Transverse colon (tissue), 4 donors: ENCODE results near the gene ANKRD33B. TPM values are rescaled to one million over a fixed set of nuclear protein-coding genes. Genes with fewer than 3 reads are reported as not detected.

Source experiments
- DNase-seq: peaks from one replicate; pipeline ENCODE4 v3.0.0-alpha.2; 2019
- H3K27ac ChIP-seq, 4 donors: fragments of 200-600 bp; sonication (generic); 2 replicates each; pipeline ENCODE4 v1.5.1; 2016 to 2018; ENCODE audit warnings: inconsistent platforms in 4 of 4
- H3K27me3 ChIP-seq: fragments of 200-600 bp; sonication (generic); 2 replicates; pipeline ENCODE4 v1.5.1; 2017; ENCODE audit warnings: inconsistent platforms
- H3K36me3 ChIP-seq, 4 donors: fragments of 200-600 bp; sonication (generic); 2 replicates each; pipeline ENCODE4 v1.5.1; 2017 to 2019; ENCODE audit warnings: inconsistent platforms in 4 of 4
- H3K4me1 ChIP-seq, 4 donors: fragments of 200-600 bp; sonication (generic); 2 replicates each; pipeline ENCODE4 v1.5.1; 2017 to 2020; ENCODE audit warnings: inconsistent platforms in 4 of 4
- H3K4me3 ChIP-seq, 4 donors: fragments of 200-600 bp; sonication (generic); 1 replicate in 1 of 4; 2 replicates in 3 of 4; pipeline versions ENCODE4 v1.5.1 to v1.6.1; 2017 to 2019; ENCODE audit warnings: inconsistent platforms in 4 of 4
- H3K9me3 ChIP-seq, 2 donors: fragments of 200-600 bp; sonication (generic); 2 replicates each; pipeline ENCODE4 v1.5.1; 2017 to 2019; ENCODE audit warnings: inconsistent platforms in 2 of 2
- CTCF ChIP-seq, 5 experiments: fragments of 200-600 bp in 3 of 5; fragments of 450-650 bp in 2 of 5; sonication (generic) in 3 of 5; IDR thresholded peaks; 1 replicate in 2 of 5; 2 replicates in 3 of 5; pipeline ENCODE4 v1.5.1; 2016 to 2017; ENCODE audit warnings: antibody characterized with exemption in 5 of 5, inconsistent platforms in 3 of 5, mild to moderate bottlenecking in 2 of 5, moderate library complexity in 1 of 5
- EP300 ChIP-seq: sonication (generic); formaldehyde crosslinking; IDR thresholded peaks from one replicate; pipeline ENCODE4 v1.6.1; 2017; ENCODE audit warnings: antibody characterized with exemption, low read depth
- POLR2A ChIP-seq: fragments of 450-650 bp; IDR thresholded peaks from one replicate; pipeline ENCODE4 v1.6.1; 2016; ENCODE audit warnings: antibody characterized with exemption, mild to moderate bottlenecking, moderate library complexity
- POLR2AphosphoS5 ChIP-seq, 3 donors: sonication (generic); formaldehyde crosslinking; IDR thresholded peaks; one replicate each; pipeline ENCODE4 v1.6.1; 2016; ENCODE audit warnings: antibody characterized with exemption in 3 of 3
- WGBS, 2 donors: methylation state at CpG; one replicate each; pipeline ENCODE4 v1.1.5; 2018; ENCODE audit warnings: low coverage in 1 of 2; 5-methylcytosine and 5-hydroxymethylcytosine counted together
- in situ Hi-C, 4 donors: fragments of 200-750 bp; cut with MboI; loops; one replicate each; pipeline versions ENCODE4 v1.15.0 to v1.15.1; 2017; ENCODE audit warnings: low sequenced_read_pairs in 3 of 4, low pct_ligation_motif_present in 1 of 4, low pct_unique_long_range_greater_than_20kb in 1 of 4
- intact Hi-C: fragments of 100-400 bp; cut with DNase I; formaldehyde crosslinking; loops from one replicate; pipeline ENCODE4 v1.15.1; 2023; ENCODE audit warnings: low total_unique reads
- total RNA-seq, 4 donors: library from RNA; depleted of rRNA; stranded (reverse); fragments of >200 nt; gene quantifications; one replicate each; pipeline ENCODE4 v1.1.0, GENCODE V29; 2016

ANKRD33B gene
- total RNA-seq, 4 donors from 2014 or later, result 0.20 to 3.2 (median 1.4) TPM

- no peaks in the 10 kb centered on the region for H3K9me3 ChIP-seq
- no peak overlapping the region for H3K27ac ChIP-seq
- intact Hi-C loops (no loop called here), in situ Hi-C loops (no loop called here)
- H3K4me3 ChIP-seq, result no peak overlapping the region
- H3K36me3 ChIP-seq, result no peaks in the 10 kb centered on the region
- WGBS, 2 donors, result 92 to 100% methylated on average over 2 to 9 of the region's 9 CpGs
- TF ChIP-seq CTCF (IDR thresholded peaks at IDR 0.05) (no peak), POLR2AphosphoS5 (IDR thresholded peaks at IDR 0.05) (no peak), EP300 (no peak)
- no peak for DNase-seq
- peaks cover 4% of the 10 kb centered on the region for H3K27me3 ChIP-seq
- H3K4me1 ChIP-seq, result peaks cover 0 to 5% (median 0%) of the 10 kb centered on the region in 4 donors
These were observed 16.9 kb downstream of the ANKRD33B start for GRCh38 chr5:10580531-10581423.

GRCh38 chr5:10581424-10581748 is 17.5 kb downstream of the ANKRD33B start:
- 100% methylated on average over 2 of the region's 2 CpGs; no CpG with 5 or more reads in 1 of the 2 donors for WGBS, 2 donors
- H3K4me1 ChIP-seq, result peaks cover 0 to 5% (median 0%) of the 10 kb centered on the region in 4 donors
- DNase-seq, result no peak
- in situ Hi-C loops, result no loop called here
- H3K27me3 ChIP-seq, result peaks cover 4% of the 10 kb centered on the region
- H3K27ac ChIP-seq, result peak overlapping the region in 1 of 4 donors; percentile 30
- no peaks in the 10 kb centered on the region for H3K36me3 ChIP-seq
- no peak overlapping the region for H3K4me3 ChIP-seq
- H3K9me3 ChIP-seq, result no peaks in the 10 kb centered on the region
- intact Hi-C loops, result no loop called here
- TF ChIP-seq POLR2A, result no peak
- TF ChIP-seq EP300, result no peak
- no peak for TF ChIP-seq CTCF (IDR thresholded peaks at IDR 0.05)
- no peak for TF ChIP-seq POLR2AphosphoS5 (IDR thresholded peaks at IDR 0.05)

- Histone ChIP-seq H3K27me3 (peaks cover 4% of the 10 kb centered on the region), H3K9me3 (no peaks in the 10 kb centered on the region), H3K27ac (peak overlapping the region in 1 of 4 donors; percentile 30), H3K4me3 (no peak overlapping the region), H3K4me1 (peaks cover 0 to 5% (median 0%) of the 10 kb centered on the region in 4 donors), H3K36me3 (no peaks in the 10 kb centered on the region)
- DNase-seq, result no peak
- in situ Hi-C loops (no loop called here), intact Hi-C loops (no loop called here)
- 57 to 82% methylated on average over 2 to 7 of the region's 7 CpGs for WGBS, 2 donors
- no peak for TF ChIP-seq CTCF (IDR thresholded peaks at IDR 0.05)
- TF ChIP-seq POLR2AphosphoS5 (IDR thresholded peaks at IDR 0.05), result no peak
- TF ChIP-seq EP300, result no peak
- TF ChIP-seq POLR2A, result no peak
These were observed 18.1 kb downstream of the ANKRD33B start for GRCh38 chr5:10581867-10582511.

DNA sequence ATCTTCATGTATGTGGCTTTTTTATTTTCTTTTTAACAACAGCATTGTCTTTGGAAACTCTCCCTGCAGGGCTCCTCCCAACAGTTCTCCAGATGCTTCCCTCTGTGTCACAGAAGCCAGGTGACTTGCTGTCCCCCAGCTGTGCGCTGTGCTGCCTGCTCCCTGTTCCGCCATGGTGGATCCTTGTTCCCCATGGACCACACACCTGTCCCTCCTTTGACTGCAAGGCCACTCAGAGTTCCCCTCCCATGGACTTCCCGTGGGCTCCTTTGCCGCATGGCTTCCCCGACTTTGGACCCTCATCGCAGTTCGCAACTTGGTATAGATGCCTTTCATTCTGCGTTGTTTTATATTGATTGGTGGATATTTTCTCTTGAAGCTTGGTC is 18.6 kb downstream of the ANKRD33B start:
- no peaks in the 10 kb centered on the region for H3K9me3 ChIP-seq
- H3K27me3 ChIP-seq, result peaks cover 4% of the 10 kb centered on the region
- H3K27ac ChIP-seq, result peak overlapping the region in 1 of 4 donors; percentile 30
- H3K4me3 ChIP-seq, result no peak overlapping the region
- H3K36me3 ChIP-seq, result no peaks in the 10 kb centered on the region
- no peak for TF ChIP-seq POLR2A
- peaks cover 0 to 2% (median 0%) of the 10 kb centered on the region in 4 donors for H3K4me1 ChIP-seq
- intact Hi-C loops (no loop called here), in situ Hi-C loops (no loop called here)
- 90 to 98% methylated on average over 2 to 8 of the region's 8 CpGs for WGBS, 2 donors
- no peak for DNase-seq
